Central memory CD8-positive, alpha-beta T cell (primary cell): Measurements from ENCODE around the gene CD300LF.
A peak's percentile ranks its signal among the peaks of the same experiment; 100 is the strongest.

Source experiments
- ATAC-seq: fragments of 150-1000 bp; cut with Tn5 transposase; replicated peaks from 2 replicates; pipeline ENCODE4 v1.10.0; 2022; ENCODE audit warnings: mild to moderate bottlenecking, moderate FRiP score, moderate number of reproducible peaks; ENCODE audit not compliant: poor library complexity, severe bottlenecking; ENCODE audit errors: extremely low read depth
- DNase-seq, 2 donors: peaks; one replicate each; pipeline ENCODE4 v3.0.0; 2021; ENCODE audit warnings: low spot score in 2 of 2
- H3K27ac Mint-ChIP-seq: one replicate; pipeline ENCODE4 v1.8.0; 2022; ENCODE audit warnings: low read depth, mild to moderate bottlenecking, moderate library complexity, mixed read lengths
- H3K27me3 Mint-ChIP-seq: one replicate; pipeline ENCODE4 v1.8.0; 2022; ENCODE audit warnings: mixed read lengths
- H3K36me3 Mint-ChIP-seq: one replicate; pipeline ENCODE4 v1.8.0; 2022; ENCODE audit warnings: mild to moderate bottlenecking, moderate library complexity, mixed read lengths; ENCODE audit not compliant: insufficient read depth
- H3K4me1 Mint-ChIP-seq: one replicate; pipeline ENCODE4 v1.8.0; 2022; ENCODE audit warnings: mixed read lengths
- H3K4me3 Mint-ChIP-seq: one replicate; pipeline ENCODE4 v1.8.0; 2022; ENCODE audit warnings: mild to moderate bottlenecking, moderate library complexity, mixed read lengths
- H3K9me3 Mint-ChIP-seq: one replicate; pipeline ENCODE4 v1.8.0; 2022; ENCODE audit warnings: mixed read lengths

CD300LF gene

GRCh38 chr17:74690409-74690825 is 22.3 kb downstream of the CD300LF start:
- ATAC-seq (no peak), DNase-seq (no peak)
- H3K36me3 Mint-ChIP-seq = peaks cover 2% of the 10 kb centered on the region
- H3K9me3 Mint-ChIP-seq = no peaks in the 10 kb centered on the region
- H3K27me3 Mint-ChIP-seq = peaks cover 22% of the 10 kb centered on the region
- no peak overlapping the region for H3K27ac Mint-ChIP-seq
- no peaks in the 10 kb centered on the region for H3K4me1 Mint-ChIP-seq
- H3K4me3 Mint-ChIP-seq = no peak overlapping the region

DNA sequence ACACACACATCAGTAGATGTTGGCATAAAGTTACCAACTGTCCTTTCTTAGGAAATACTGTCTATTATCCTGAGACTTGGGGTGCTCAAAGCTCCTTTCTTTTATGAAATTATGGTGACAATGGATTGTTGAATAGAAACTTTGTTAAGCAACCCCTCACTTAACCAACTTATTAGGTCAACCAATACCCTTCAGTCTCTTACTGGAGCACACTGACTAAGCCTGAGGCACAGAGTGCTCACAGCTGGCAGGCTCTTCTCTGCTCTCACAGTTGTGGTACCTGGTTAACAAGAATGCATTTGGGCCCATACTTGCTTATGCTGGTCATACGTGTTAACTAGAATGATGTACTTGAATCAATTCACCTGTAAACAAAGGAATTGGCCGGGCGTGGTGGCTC is 24.8 kb downstream of the CD300LF start:
- H3K27ac Mint-ChIP-seq = peak overlapping the region; percentile 73
- peaks cover 21% of the 10 kb centered on the region for H3K27me3 Mint-ChIP-seq
- H3K9me3 Mint-ChIP-seq = no peaks in the 10 kb centered on the region
- H3K4me1 Mint-ChIP-seq = no peaks in the 10 kb centered on the region
- DNase-seq (no peak), ATAC-seq (no peak)
- no peak overlapping the region for H3K4me3 Mint-ChIP-seq
- H3K36me3 Mint-ChIP-seq = peaks cover 2% of the 10 kb centered on the region

- H3K27me3 Mint-ChIP-seq = peaks cover 21% of the 10 kb centered on the region
- no peaks in the 10 kb centered on the region for H3K9me3 Mint-ChIP-seq
- no peaks in the 10 kb centered on the region for H3K4me1 Mint-ChIP-seq
- no peak for ATAC-seq
- H3K27ac Mint-ChIP-seq = no peak overlapping the region
- DNase-seq = no peak
- no peak overlapping the region for H3K4me3 Mint-ChIP-seq
- H3K36me3 Mint-ChIP-seq = no peaks in the 10 kb centered on the region
Measured at GRCh38 chr17:74686761-74687160, 26.0 kb downstream of the CD300LF start.

DNA sequence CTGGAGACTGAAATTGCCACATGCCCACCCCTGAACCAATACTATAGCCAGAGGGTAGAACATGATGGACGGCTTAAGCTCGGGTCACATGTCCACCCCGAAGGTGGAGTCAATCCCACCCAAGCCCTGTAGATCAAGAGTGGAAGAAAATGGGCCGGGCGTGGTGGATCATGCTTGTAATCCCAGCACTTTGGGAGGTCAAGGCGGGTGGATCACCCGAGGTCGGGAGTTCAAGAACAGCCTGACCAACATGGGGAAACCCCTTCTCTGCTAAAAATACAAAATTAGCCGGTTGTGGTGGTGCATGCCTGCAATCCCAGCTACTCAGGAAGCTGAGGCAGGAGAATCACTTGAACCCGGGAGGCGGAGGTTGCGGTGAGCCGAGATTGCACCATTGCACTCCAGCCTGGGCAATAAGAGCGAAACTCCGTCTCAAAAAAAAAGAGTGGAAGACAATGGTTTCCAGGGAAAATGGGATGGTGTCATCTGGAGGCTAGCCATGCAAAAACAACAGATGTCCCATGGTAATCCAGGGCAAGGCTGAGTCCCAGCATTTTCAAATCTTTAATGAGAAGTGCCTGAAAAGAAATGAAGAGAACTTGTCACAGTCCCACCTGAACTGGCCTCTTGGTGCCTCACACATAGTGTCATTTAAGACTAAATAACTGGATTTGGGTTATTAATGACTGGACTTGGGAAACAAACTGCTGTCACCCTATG is 30.1 kb downstream of the CD300LF start:
- Mint-ChIP-seq H3K27me3 (peaks cover 34% of the 10 kb centered on the region), H3K36me3 (no peaks in the 10 kb centered on the region), H3K4me3 (no peak overlapping the region), H3K4me1 (peaks cover 12% of the 10 kb centered on the region), H3K9me3 (no peaks in the 10 kb centered on the region), H3K27ac (no peak overlapping the region)
- no peak for DNase-seq
- ATAC-seq = no peak

DNA sequence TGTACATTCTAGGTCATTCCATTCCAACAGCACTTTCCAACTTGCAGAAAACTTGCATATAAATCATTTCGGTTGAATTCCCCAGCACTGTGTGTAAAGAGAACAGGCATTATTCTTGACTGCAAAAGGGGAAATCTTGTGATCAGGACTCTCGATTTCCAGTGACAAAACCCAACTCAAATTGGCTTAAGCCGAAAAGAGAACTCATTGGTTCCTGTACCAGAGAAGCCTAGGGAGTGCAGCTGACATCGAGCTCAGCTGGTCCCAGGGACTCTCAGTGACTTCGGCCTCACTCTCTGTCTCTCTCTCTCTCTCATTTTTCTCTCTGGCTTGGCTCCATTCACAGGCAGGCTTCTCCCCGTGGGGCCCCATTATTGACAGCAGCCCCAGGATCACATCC is 30.7 kb downstream of the CD300LF start:
- H3K4me1 Mint-ChIP-seq = peaks cover 17% of the 10 kb centered on the region

GRCh38 chr17:74680941-74681340 is 31.8 kb downstream of the CD300LF start:
- H3K27ac Mint-ChIP-seq = no peak overlapping the region
- no peak overlapping the region for H3K4me3 Mint-ChIP-seq
- peaks cover 39% of the 10 kb centered on the region for H3K27me3 Mint-ChIP-seq
- H3K36me3 Mint-ChIP-seq = no peaks in the 10 kb centered on the region
- H3K9me3 Mint-ChIP-seq = no peaks in the 10 kb centered on the region
- peaks cover 17% of the 10 kb centered on the region for H3K4me1 Mint-ChIP-seq
- DNase-seq (no peak), ATAC-seq (no peak)

More for the DNA sequence above, 30.7 kb downstream of the CD300LF start:
- Mint-ChIP-seq H3K27ac (no peak overlapping the region), H3K9me3 (no peaks in the 10 kb centered on the region), H3K27me3 (peaks cover 34% of the 10 kb centered on the region), H3K36me3 (no peaks in the 10 kb centered on the region), H3K4me3 (no peak overlapping the region)
- ATAC-seq = no peak
- DNase-seq = no peak

- no peak for DNase-seq
- no peak overlapping the region for H3K27ac Mint-ChIP-seq
- ATAC-seq = no peak
- H3K4me3 Mint-ChIP-seq = no peak overlapping the region
- no peaks in the 10 kb centered on the region for H3K9me3 Mint-ChIP-seq
- H3K36me3 Mint-ChIP-seq = no peaks in the 10 kb centered on the region
- H3K4me1 Mint-ChIP-seq = peaks cover 17% of the 10 kb centered on the region
- peaks cover 47% of the 10 kb centered on the region for H3K27me3 Mint-ChIP-seq
Measured at GRCh38 chr17:74680213-74680612, 32.5 kb downstream of the CD300LF start.

DNA sequence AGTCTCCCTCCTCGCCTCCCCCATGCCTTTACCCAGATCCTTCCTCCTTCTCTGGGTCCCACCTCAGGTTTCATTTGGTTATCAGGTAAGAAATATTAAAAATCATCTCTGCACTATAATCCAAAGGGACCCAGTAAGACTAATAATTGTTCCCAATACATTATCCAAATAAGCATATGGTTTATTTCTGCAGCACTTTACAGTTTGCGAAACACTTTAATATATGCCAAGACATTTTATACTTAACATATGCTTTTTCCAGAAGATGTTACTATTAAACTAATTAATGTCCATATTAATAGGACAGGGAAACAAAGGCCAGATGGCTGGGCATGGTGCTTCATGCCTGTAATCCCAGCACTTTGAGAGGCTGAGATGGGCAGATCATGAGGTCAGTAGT is 33.3 kb downstream of the CD300LF start:
- peaks cover 17% of the 10 kb centered on the region for H3K4me1 Mint-ChIP-seq
- peaks cover 55% of the 10 kb centered on the region for H3K27me3 Mint-ChIP-seq
- no peak overlapping the region for H3K27ac Mint-ChIP-seq
- no peaks in the 10 kb centered on the region for H3K36me3 Mint-ChIP-seq
- no peaks in the 10 kb centered on the region for H3K9me3 Mint-ChIP-seq
- no peak for ATAC-seq
- DNase-seq = no peak
- no peak overlapping the region for H3K4me3 Mint-ChIP-seq

DNA sequence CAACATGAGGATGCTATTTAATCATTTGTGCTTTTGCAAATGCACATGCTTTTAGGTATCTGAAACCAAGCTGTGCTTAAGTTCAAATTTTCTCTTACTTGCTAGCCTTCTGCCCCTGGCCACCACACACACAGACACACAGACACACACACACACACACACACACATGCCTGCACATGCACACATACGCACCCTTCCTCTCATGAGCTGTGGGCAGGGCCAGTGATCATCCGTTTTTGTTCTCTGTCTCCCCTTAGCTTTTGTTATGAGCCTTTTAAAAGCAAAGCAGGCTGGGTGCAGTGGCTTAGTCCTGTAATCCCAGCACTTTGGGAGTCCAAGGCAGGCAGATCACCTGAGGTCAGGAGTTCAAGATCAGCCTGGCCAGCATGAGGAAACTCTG is 34.2 kb downstream of the CD300LF start:
- no peaks in the 10 kb centered on the region for H3K36me3 Mint-ChIP-seq
- H3K4me1 Mint-ChIP-seq = peaks cover 17% of the 10 kb centered on the region

GRCh38 chr17:74677558-74678466 is 34.9 kb downstream of the CD300LF start:
- no peak for ATAC-seq
- Mint-ChIP-seq H3K27me3 (peaks cover 51% of the 10 kb centered on the region), H3K36me3 (no peaks in the 10 kb centered on the region), H3K9me3 (no peaks in the 10 kb centered on the region), H3K27ac (peak overlapping the region; percentile 58), H3K4me1 (peaks cover 17% of the 10 kb centered on the region), H3K4me3 (no peak overlapping the region)
- DNase-seq = no peak

More for the DNA sequence above, 34.2 kb downstream of the CD300LF start:
- DNase-seq (no peak), ATAC-seq (no peak)
- H3K27ac Mint-ChIP-seq = no peak overlapping the region
- H3K27me3 Mint-ChIP-seq = peaks cover 56% of the 10 kb centered on the region
- H3K4me3 Mint-ChIP-seq = no peak overlapping the region
- no peaks in the 10 kb centered on the region for H3K9me3 Mint-ChIP-seq

DNA sequence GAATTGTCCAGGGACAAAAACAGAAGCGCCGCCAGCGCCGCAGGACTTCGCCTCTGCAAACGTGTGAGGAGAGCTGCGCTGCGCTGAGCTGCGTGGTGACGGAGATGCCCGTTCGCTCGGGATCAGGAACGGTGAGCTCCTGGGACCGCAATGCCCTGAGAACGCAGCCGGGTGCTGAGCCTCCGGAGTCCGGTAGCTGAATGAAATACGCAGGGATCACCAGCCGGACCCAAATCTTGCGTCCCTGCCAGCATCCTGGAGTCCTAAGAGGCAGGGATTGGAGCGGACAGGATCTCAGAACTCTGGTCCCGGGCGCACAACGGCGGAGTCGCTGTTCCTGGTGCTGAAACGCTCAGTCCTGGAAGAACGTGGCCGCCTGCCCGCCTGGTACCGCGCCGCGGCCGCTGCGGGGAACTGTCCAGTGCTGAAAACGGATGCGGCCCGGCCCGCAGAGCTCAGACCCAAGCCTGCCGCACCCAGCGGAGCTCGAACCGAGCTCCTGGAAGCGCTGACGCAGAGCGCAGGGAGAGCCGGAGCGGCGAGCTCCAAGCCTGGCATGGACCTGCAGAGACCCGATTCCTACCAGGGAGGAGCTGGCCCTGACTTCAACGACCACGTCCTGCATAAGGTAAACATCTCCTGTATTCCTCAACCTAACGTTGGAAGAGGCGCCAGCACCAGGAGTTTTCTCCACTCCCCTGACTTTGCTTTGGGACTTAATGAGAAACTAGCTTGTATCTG is 41.5 kb downstream of the CD300LF start:
- H3K36me3 Mint-ChIP-seq = peaks cover 4% of the 10 kb centered on the region
- peaks cover 82% of the 10 kb centered on the region for H3K27me3 Mint-ChIP-seq
- H3K27ac Mint-ChIP-seq = no peak overlapping the region
- H3K4me3 Mint-ChIP-seq = no peak overlapping the region
- peaks cover 10% of the 10 kb centered on the region for H3K4me1 Mint-ChIP-seq
- ATAC-seq = peak; percentile 68
- H3K9me3 Mint-ChIP-seq = peaks cover 4% of the 10 kb centered on the region
- peak; percentile 42 to 46 for DNase-seq

- peaks cover 4% of the 10 kb centered on the region for H3K9me3 Mint-ChIP-seq
- no peak overlapping the region for H3K27ac Mint-ChIP-seq
- ATAC-seq (no peak), DNase-seq (no peak)
- H3K4me1 Mint-ChIP-seq = peaks cover 10% of the 10 kb centered on the region
- H3K4me3 Mint-ChIP-seq = no peak overlapping the region
- H3K27me3 Mint-ChIP-seq = peaks cover 77% of the 10 kb centered on the region
- peaks cover 4% of the 10 kb centered on the region for H3K36me3 Mint-ChIP-seq
Measured at GRCh38 chr17:74670329-74670728, 42.4 kb downstream of the CD300LF start.
